ENCODE data around the gene NACC2. TPM values are rescaled to one million over a fixed set of nuclear protein-coding genes. Genes with fewer than 3 reads are reported as not detected.
A peak's percentile ranks its signal among the peaks of the same experiment; 100 is the strongest.

Gene NACC2
- total and polyA plus RNA-seq, 8 donors: 3.6 to 29.5 (median 5.5) TPM

GRCh38 chr9:136061405-136061804 lies 33.7 kb downstream of the NACC2 start:
- no peak overlapping the region for H3K4me3 ChIP-seq
- no peak overlapping the region for H3K27ac ChIP-seq
- intact Hi-C loops (cut with DNase I): no loop called here
- DNase-seq (peak in 1 of 4 donors; percentile 49), ATAC-seq (no peak)
- peaks cover 0 to 11% of the 10 kb centered on the region in 2 donors for H3K36me3 ChIP-seq
- H3K27me3 ChIP-seq: no peaks in the 10 kb centered on the region
- H3K9me3 ChIP-seq: no peaks in the 10 kb centered on the region
- no peak for TF ChIP-seq CTCF (IDR thresholded peaks at IDR 0.05)
- peaks cover 10 to 59% of the 10 kb centered on the region in 2 donors for H3K4me1 ChIP-seq

GRCh38 chr9:136060671-136061371 lies 34.3 kb downstream of the NACC2 start:
- no peaks in the 10 kb centered on the region for H3K27me3 ChIP-seq
- H3K4me1 ChIP-seq: peaks cover 10 to 60% of the 10 kb centered on the region in 2 donors
- peaks cover 0 to 11% of the 10 kb centered on the region in 2 donors for H3K36me3 ChIP-seq
- no peak overlapping the region for H3K27ac ChIP-seq
- DNase-seq (no peak), ATAC-seq (no peak)
- no peak for TF ChIP-seq CTCF (IDR thresholded peaks at IDR 0.05)
- H3K4me3 ChIP-seq: no peak overlapping the region
- intact Hi-C loops (cut with DNase I): no loop called here
- H3K9me3 ChIP-seq: no peaks in the 10 kb centered on the region

- Histone ChIP-seq H3K4me3 (no peak overlapping the region), H3K4me1 (peaks cover 10 to 60% of the 10 kb centered on the region in 2 donors), H3K27me3 (no peaks in the 10 kb centered on the region), H3K27ac (no peak overlapping the region), H3K9me3 (no peaks in the 10 kb centered on the region), H3K36me3 (peaks cover 0 to 11% of the 10 kb centered on the region in 2 donors)
- intact Hi-C loops (cut with DNase I): no loop called here
- peak in 1 of 4 donors; percentile 72 for DNase-seq
- ATAC-seq: peak; percentile 9
- no peak for TF ChIP-seq CTCF (IDR thresholded peaks at IDR 0.05)
These were observed 35.0 kb downstream of the NACC2 start for GRCh38 chr9:136059851-136060670.

GRCh38 chr9:136059321-136059791 lies 35.7 kb downstream of the NACC2 start:
- no peaks in the 10 kb centered on the region for H3K27me3 ChIP-seq
- no peak overlapping the region for H3K27ac ChIP-seq
- peaks cover 0 to 11% of the 10 kb centered on the region in 2 donors for H3K36me3 ChIP-seq
- H3K4me1 ChIP-seq: peaks cover 10 to 66% of the 10 kb centered on the region in 2 donors
- ATAC-seq: no peak
- DNase-seq: peak in 1 of 4 donors; percentile 63
- TF ChIP-seq CTCF (IDR thresholded peaks at IDR 0.05): no peak
- no peak overlapping the region for H3K4me3 ChIP-seq
- H3K9me3 ChIP-seq: no peaks in the 10 kb centered on the region
- intact Hi-C loops (cut with DNase I): no loop called here

- no peaks in the 10 kb centered on the region for H3K27me3 ChIP-seq
- ATAC-seq (no peak), DNase-seq (peak in 1 of 4 donors; percentile 65)
- H3K27ac ChIP-seq: no peak overlapping the region
- no peak overlapping the region for H3K4me3 ChIP-seq
- peaks cover 0 to 11% of the 10 kb centered on the region in 2 donors for H3K36me3 ChIP-seq
- TF ChIP-seq CTCF (IDR thresholded peaks at IDR 0.05): no peak
- intact Hi-C loops (cut with DNase I): no loop called here
- H3K9me3 ChIP-seq: no peaks in the 10 kb centered on the region
- peaks cover 10 to 71% of the 10 kb centered on the region in 2 donors for H3K4me1 ChIP-seq
These were observed 36.2 kb downstream of the NACC2 start for GRCh38 chr9:136058801-136059302.

All from left lung (tissue), 10 donors.